Embryonic facial prominence (tissue), 1 donor: ENCODE data around the gene KLRF2.

ENCODE experiments used
- DNase-seq: peaks from one replicate; pipeline ENCODE4 v3.0.0-alpha.2; 2016; ENCODE audit errors: extremely low spot score

The KLRF2 gene

DNA sequence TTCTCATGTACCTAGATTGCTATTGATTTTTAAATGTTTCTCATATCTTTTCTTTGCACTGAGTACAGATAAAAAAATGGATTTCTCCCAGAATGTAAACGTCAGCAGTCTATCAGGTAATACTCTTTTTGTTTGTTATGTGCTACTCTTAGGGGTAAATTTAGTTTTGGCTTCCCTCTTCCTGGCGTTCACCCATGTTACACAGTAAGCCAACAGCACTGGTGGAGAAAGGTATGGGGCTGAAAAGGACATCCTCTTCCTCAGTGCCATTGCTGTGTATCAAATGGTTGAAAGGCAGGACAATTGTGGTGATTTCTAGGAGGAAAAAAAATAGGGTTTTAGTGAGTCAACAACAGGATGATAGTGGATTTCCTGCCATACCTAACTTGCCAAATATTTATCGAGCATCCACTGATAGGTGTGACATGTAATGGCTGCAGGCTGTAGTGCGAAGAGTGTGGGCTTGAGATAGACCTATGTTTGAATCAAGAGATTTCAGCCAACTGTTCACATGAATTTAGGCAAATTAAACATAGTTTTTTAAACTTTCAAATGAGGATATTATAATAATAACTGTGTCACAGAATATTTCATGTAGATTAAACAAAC, 7.5 kb downstream of the KLRF2 start:
- DNase-seq = no peak

- no peak for DNase-seq
These were observed 14.1 kb downstream of the KLRF2 start for GRCh38 chr12:9895215-9895971.

- no peak for DNase-seq
These were observed 16.2 kb downstream of the KLRF2 start for GRCh38 chr12:9897535-9897934.

DNA sequence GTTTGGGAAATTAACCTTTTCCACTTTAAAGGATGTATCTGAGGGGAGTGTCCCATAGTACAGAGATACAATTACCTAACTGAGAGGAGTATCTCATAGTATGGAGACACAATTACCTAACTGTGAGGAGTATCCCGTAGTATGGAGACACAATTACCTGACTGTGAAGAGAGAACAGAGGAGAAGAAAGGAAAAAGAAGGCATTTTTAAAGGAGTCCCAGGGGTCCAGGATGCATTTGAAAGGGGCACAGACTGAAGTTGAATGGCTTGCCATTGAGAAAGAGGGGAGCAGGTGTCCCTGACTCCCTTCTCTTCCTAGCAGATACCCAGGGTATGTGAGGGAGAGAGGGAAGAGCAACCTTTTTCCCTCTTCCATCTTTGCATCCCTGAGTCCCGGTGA, 17.9 kb downstream of the KLRF2 start:
- DNase-seq = no peak

DNA sequence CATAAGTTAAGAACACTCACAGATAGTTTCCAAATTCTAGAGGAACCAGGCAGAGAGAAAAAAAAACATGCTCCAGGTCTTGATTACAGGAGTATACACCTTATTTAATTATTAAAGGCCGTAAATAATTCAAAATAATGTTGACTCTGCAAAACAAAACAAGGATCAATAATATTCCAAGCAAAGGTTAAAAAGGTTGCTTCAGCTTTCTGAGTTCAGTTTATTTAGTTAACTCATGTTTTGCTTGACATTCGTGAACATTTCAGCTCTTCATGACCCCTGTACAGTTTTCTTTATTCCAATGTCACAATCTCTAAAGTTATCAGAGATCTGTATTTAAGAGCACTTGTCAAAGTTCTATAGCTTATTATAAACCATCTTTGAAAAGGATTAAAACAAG, 19.6 kb downstream of the KLRF2 start:
- no peak for DNase-seq

- DNase-seq = no peak
These were observed 21.4 kb downstream of the KLRF2 start for GRCh38 chr12:9902539-9903228.

DNA sequence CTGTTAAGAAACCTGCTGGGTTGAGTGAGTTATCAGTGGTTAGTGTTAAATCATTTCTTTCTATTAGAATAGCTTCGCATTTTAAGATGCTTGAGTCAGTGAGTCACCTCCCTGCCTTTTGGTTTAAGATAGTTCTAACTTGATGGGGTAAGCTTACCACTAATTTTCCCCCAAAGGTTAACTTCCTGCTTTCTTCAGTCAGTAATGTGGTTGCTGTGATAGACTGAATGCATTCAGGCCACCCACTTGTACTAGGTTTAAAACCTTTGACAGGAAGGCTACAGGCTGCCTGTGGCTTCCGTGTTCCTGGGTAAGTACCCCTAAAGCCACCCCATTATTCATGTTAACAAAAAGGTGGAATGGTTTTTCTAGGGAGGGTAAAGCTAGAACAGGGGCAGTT, 25.6 kb downstream of the KLRF2 start:
- DNase-seq = no peak

DNA sequence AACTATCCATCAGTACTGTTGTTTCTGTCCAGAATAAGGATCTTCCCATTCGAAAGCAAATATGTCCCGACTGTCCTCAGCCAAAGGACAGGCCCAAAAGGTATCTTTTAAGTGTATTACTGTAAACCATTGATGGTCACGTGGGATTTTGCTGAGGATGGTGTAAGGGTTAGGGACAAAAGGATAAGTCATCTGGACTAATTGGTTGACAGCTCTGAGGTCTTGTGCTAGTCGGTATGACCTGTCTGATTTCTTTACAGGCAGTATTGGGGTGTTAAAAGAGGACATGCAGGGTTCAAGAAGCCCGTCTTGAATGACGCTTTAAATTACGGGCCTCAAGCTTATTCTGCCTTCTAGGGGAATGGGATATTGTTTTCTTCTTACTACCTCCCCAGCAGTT, 26.5 kb downstream of the KLRF2 start:
- DNase-seq = no peak

DNA sequence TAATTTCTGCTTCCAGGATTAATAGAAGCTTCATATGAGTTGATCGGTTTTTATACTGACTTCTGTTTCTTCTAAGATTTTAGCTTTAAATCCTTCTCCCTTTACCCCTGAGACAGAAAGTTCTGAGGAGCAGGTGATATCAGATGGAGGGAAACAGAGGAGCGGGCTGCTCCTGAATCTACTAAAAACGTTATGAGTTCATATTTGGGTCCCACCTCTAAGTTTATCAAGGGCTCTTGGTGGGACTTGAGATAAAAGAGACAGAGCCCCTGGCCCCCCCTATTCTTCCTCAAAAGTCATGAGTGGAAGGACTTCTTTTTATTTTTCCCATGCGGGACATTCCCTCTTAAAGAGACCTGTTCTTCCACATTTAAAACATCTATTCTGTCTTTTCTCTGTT, 27.1 kb downstream of the KLRF2 start:
- no peak for DNase-seq

GRCh38 chr12:9909724-9910123, 28.4 kb downstream of the KLRF2 start:
- no peak for DNase-seq

DNA sequence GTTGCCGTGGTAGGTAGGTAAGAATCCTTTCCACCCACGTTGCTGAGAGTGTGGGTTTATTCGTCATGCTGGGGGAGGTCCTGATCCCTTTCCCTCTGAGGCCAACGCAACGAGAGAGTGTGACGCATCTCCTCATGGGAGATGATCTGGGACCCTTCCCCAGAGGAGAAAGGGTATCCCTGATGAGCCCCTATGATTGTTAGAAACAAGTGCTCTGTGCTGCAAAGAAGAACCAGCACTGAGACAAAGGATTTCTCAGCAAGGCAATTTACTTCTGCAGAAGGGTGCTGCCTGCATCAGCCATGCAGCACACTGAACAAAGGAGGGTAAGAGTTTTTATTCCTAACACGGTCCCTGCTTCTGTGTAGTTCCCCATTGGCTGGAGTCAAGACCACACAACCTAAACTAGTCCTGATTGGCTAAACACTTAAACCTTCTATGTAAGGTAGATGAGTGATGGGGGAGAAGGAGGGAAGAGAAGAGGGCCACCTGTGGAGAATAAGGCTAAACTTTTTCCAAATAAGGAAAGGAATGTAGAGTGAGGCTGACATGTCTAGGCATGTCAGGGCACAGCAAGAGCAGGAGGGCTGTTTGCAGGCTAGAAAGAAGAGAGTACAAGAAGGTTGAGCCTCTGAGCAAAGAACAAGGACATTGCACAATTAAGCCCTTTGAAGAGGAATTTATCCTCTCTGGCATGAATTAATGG, 29.6 kb downstream of the KLRF2 start:
- no peak for DNase-seq

GRCh38 chr12:9911708-9912107, 30.4 kb downstream of the KLRF2 start:
- DNase-seq = no peak

DNA sequence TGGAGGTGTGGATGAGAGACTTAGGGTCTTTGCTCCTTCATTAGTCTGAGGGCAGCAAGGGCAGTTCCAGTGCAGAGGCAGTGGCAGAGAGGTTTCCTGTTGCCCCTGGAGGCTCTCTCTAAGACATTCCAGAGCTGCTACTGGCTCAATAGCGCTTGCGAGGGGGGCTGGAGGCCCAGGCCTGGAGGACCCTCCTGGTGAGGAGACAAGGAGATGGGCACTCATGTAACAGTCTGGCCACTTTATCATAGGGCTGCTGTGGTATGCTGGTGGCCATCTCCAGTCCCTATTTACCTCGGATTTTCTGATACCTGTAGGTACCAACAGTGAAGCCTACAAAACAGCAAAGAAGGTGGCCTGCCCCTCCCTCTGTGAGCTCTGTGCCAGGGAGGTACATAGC, 38.2 kb downstream of the KLRF2 start:
- DNase-seq = no peak

GRCh38 chr12:9920451-9920850, 39.2 kb downstream of the KLRF2 start:
- no peak for DNase-seq

GRCh38 chr12:9922429-9922828, 41.1 kb downstream of the KLRF2 start:
- DNase-seq = no peak

GRCh38 chr12:9925705-9926393, 44.6 kb downstream of the KLRF2 start:
- DNase-seq = no peak

DNA sequence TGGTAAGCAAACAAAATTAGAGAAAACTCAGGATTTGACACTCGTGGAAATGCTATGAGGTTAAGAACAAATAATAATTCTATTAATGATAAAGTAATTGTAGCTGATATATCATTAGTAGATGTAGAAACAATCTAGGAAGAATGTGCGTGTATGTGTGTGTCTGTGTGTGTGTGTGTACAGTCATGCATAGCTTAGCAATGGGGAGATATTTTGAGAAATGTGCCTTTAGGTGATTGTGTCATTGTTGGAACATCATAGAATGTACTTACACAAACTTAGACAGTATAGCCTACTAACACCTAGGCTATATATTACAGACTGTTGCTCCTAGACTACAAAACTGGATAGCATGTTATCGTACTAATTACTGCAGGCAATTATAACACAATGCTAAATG, 45.6 kb downstream of the KLRF2 start:
- DNase-seq = no peak

DNA sequence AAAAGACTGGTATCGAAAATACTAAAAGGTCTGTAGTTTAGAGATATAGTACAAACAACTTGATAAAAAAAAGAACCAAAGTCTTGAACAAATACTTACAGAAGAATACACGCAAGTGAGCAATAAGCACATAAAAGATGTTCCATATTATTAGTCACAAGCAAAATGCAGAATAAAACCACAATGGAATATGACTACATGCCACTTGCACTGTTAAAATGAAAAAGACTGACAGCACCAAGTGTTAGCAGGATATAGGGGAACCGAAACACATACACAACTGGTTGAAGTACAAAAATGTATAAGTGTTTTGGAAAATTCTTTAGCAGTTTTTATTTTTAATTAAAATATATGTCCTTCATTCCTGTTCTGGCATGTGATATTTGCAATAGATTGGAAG, 47.3 kb downstream of the KLRF2 start:
- DNase-seq = no peak

DNA sequence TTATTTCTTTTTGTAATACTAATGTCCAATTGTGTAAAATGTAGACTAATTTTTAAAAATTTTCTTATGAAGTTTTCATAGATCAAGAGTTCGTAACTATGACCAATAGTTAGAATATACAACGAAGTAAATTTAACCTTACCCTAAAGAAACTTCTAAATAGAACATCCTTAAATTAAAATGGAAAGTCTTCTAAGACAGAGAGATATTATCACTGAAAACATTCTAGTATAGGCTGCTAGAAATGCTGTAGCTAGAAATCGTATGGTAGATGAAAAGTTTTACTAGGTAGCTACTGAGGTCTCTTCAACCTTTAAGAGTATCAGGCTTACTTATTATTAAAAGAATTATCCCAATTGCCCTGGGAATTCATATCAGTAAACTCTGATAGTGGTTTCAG, 50.0 kb downstream of the KLRF2 start:
- DNase-seq = no peak

- no peak for DNase-seq
These were observed 51.0 kb downstream of the KLRF2 start, which contains the start of gene CLEC2A for GRCh38 chr12:9932270-9932669. TSS of gene CLEC2A (minus strand) at chr12:9932370. CDS start at chr12:9932329, 41 bp downstream.

DNA sequence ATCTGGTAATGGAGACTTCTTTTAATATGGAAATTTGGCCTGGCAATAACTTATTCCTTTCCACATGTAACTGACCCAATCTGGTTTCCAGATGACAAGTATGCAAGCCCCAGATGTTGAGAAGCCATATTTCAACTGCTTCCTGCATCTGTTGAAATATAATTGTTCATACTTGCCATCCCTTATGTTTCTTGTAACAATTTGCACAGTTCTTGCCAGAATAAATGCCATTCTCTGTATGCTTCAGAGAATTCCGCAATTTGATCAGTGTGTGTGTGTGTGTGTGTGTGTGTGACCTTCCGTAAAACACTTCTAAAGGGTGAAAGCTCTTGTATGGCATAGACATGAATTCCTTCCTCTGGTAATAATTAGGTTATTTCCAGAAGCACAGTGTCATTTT, 52.7 kb downstream of the KLRF2 start:
- DNase-seq = peak; percentile 25

- no peak for DNase-seq
These were observed 53.7 kb downstream of the KLRF2 start for GRCh38 chr12:9935026-9935425.
